Osteoblast (primary cell): ENCODE measurements around the gene CYP2W1. TPM values are rescaled to one million over a fixed set of nuclear protein-coding genes. Genes with fewer than 3 reads are reported as not detected.

Experiments
- DNase-seq: peaks from one replicate; pipeline ENCODE4 v3.0.0; 2011; ENCODE audit warnings: low spot score, mixed read lengths; ENCODE audit not compliant: insufficient read length; ENCODE audit errors: missing footprints
- H2AFZ ChIP-seq: 2 replicates; pipeline ENCODE4 v1.6.0; 2011; ENCODE audit warnings: mild to moderate bottlenecking, low read length
- H3K27ac ChIP-seq: 2 replicates; pipeline ENCODE4 v1.5.1; 2011; ENCODE audit warnings: mild to moderate bottlenecking, low read depth, low read length, moderate library complexity
- H3K27me3 ChIP-seq: 2 replicates; pipeline ENCODE4 v1.6.0; 2012; ENCODE audit warnings: mild to moderate bottlenecking, control low read depth, inconsistent platforms, low read length, moderate library complexity; ENCODE audit not compliant: insufficient read depth
- H3K36me3 ChIP-seq: 2 replicates; pipeline ENCODE4 v1.5.1; 2011; ENCODE audit warnings: mild to moderate bottlenecking, low read length, control low read depth, moderate library complexity; ENCODE audit not compliant: insufficient read depth
- H3K4me1 ChIP-seq: 2 replicates; pipeline ENCODE4 v1.5.1; 2011; ENCODE audit warnings: mild to moderate bottlenecking, low read length, control low read depth, moderate library complexity; ENCODE audit not compliant: insufficient read depth
- H3K4me2 ChIP-seq: 2 replicates; pipeline ENCODE4 v1.6.0; 2011; ENCODE audit warnings: mild to moderate bottlenecking, low read length; ENCODE audit not compliant: insufficient read depth
- H3K4me3 ChIP-seq: fragments of 200-600 bp; sonication (generic); 3 replicates; pipeline ENCODE4 v1.5.1; 2012; ENCODE audit warnings: mild to moderate bottlenecking, low read length, inconsistent platforms; ENCODE audit not compliant: insufficient read depth
- H3K79me2 ChIP-seq: 2 replicates; pipeline ENCODE4 v1.6.0; 2012; ENCODE audit warnings: mild to moderate bottlenecking, low read length, control low read depth, inconsistent platforms; ENCODE audit not compliant: insufficient read depth
- H3K9me3 ChIP-seq: 2 replicates; pipeline ENCODE4 v1.5.1; 2011; ENCODE audit warnings: low read depth, low read length, control low read depth
- H4K20me1 ChIP-seq: 2 replicates; pipeline ENCODE4 v1.6.0; 2012; ENCODE audit warnings: mild to moderate bottlenecking, low read length, control low read depth; ENCODE audit not compliant: insufficient read depth
- total RNA-seq: library from RNA; depleted of rRNA; stranded (reverse); fragments of >200 nt; gene quantifications from 2 replicates; pipeline ENCODE4 v1.2.3, GENCODE V29; 2012
- TF ChIP-seq, protein P1 (sequence below): IDR thresholded peaks from 2 replicates; pipeline ENCODE4 v1.5.1; 2011; ENCODE audit warnings: mild to moderate bottlenecking, low read depth, low read length, moderate library complexity; ENCODE audit errors: extremely low read depth

Gene CYP2W1
- total RNA-seq, 1 donor = not detected

DNA sequence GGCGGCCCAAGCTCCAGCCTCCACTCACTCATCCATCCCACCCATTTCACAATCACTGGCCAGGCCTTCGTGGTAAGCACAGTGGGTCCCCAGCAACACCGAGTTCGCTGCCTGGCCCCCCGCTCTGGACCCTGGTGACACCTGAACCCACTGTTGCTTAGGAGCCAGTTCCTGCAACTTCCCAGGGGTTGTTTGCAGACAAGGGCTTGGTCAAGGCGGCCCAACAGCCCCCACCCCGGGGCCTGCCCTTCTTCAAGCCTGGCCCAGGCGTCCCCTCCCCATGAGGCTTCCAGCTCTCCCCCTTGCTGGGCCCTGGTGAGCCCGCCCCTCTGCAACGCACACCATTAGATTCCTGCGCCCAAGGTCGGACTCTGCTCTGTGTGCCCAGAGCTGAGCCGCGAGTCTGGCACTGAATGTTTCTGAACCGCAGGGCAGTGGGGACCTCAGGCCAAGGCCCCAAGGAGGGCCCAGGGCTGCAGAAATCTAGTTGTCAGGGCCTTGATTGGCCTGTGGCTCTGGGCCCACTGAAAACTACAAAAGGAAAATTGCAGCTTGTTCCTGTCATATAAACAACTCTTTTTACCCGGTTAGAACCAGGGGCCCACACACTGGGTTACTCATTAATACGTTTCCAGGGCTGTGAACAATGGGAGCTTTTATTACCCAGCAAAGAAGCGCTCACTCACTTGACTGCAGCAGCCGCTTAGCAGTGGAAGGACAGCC, 5.5 kb upstream of the CYP2W1 start:
- TF ChIP-seq, protein P1, sequence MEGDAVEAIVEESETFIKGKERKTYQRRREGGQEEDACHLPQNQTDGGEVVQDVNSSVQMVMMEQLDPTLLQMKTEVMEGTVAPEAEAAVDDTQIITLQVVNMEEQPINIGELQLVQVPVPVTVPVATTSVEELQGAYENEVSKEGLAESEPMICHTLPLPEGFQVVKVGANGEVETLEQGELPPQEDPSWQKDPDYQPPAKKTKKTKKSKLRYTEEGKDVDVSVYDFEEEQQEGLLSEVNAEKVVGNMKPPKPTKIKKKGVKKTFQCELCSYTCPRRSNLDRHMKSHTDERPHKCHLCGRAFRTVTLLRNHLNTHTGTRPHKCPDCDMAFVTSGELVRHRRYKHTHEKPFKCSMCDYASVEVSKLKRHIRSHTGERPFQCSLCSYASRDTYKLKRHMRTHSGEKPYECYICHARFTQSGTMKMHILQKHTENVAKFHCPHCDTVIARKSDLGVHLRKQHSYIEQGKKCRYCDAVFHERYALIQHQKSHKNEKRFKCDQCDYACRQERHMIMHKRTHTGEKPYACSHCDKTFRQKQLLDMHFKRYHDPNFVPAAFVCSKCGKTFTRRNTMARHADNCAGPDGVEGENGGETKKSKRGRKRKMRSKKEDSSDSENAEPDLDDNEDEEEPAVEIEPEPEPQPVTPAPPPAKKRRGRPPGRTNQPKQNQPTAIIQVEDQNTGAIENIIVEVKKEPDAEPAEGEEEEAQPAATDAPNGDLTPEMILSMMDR = no peak
- Histone ChIP-seq H3K4me2 (no peak overlapping the region), H4K20me1 (peaks cover 27% of the 10 kb centered on the region), H3K9me3 (no peaks in the 10 kb centered on the region), H3K4me1 (peaks cover 18% of the 10 kb centered on the region), H2AFZ (no peak overlapping the region), H3K27ac (no peak overlapping the region), H3K4me3 (no peak overlapping the region), H3K79me2 (peaks cover 26% of the 10 kb centered on the region), H3K27me3 (peaks cover 3% of the 10 kb centered on the region), H3K36me3 (peaks cover 10% of the 10 kb centered on the region)
- DNase-seq = no peak

DNA sequence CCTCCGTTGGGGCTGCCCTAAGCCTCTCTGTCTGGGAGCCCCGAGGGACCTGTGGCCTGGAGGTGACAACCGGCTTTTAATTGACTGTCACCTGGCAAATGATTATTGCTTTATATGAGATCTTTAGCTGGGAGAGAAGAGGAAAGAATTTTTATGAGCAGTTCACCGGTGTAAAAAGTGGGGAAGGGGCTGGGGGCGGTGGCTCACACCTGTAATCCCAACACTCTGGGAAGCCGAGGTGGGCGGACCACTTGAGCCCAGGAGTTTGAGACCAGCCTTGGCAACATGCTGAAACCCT, 5.0 kb upstream of the CYP2W1 start:
- peaks cover 21% of the 10 kb centered on the region for H3K79me2 ChIP-seq
- peaks cover 3% of the 10 kb centered on the region for H3K27me3 ChIP-seq
- H4K20me1 ChIP-seq = peaks cover 22% of the 10 kb centered on the region
- peaks cover 5% of the 10 kb centered on the region for H3K36me3 ChIP-seq
- TF ChIP-seq, protein P1 = no peak
- H2AFZ ChIP-seq = no peak overlapping the region
- no peak overlapping the region for H3K4me2 ChIP-seq
- H3K4me1 ChIP-seq = peaks cover 15% of the 10 kb centered on the region
- no peak overlapping the region for H3K4me3 ChIP-seq
- no peak for DNase-seq
- no peaks in the 10 kb centered on the region for H3K9me3 ChIP-seq
- no peak overlapping the region for H3K27ac ChIP-seq

DNA sequence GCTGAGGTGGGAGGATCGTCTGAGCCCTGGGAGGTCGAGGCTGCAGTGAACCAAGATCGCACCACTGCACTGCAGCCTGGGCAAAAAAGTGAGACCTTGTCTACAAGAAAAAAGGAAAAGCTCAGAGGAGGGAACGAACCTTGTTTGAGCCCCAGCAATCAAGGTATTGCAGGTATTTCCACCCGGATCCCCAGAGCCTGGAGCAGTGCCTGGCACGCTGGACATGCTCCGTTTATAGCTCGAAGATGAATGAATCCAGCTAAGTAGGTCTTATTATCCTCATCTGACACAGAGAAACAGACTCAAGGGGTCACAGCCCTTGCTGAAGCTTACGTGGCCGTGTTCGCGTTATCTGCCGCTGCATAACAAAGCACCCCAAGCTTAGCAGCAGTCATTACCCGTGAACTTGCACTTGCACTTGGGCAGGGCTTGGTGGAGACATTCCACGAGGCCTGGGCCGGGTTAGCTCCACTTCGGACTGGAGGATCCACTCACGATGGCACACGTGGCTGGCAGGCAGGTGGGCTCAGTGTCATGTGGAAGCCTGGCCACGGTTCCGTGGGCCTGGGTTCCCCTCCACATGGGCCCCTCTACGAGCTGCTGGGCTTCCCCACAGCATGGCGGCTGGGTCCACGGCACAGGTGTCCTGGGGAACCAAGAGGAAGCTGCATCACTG, 4.4 kb upstream of the CYP2W1 start:
- H3K27ac ChIP-seq = no peak overlapping the region
- peaks cover 8% of the 10 kb centered on the region for H3K27me3 ChIP-seq
- peaks cover 16% of the 10 kb centered on the region for H4K20me1 ChIP-seq
- no peak overlapping the region for H2AFZ ChIP-seq
- no peak for DNase-seq
- no peak overlapping the region for H3K4me2 ChIP-seq
- H3K9me3 ChIP-seq = no peaks in the 10 kb centered on the region
- H3K36me3 ChIP-seq = no peaks in the 10 kb centered on the region
- peaks cover 16% of the 10 kb centered on the region for H3K79me2 ChIP-seq
- no peak overlapping the region for H3K4me3 ChIP-seq
- peaks cover 11% of the 10 kb centered on the region for H3K4me1 ChIP-seq
- TF ChIP-seq, protein P1 = no peak

DNA sequence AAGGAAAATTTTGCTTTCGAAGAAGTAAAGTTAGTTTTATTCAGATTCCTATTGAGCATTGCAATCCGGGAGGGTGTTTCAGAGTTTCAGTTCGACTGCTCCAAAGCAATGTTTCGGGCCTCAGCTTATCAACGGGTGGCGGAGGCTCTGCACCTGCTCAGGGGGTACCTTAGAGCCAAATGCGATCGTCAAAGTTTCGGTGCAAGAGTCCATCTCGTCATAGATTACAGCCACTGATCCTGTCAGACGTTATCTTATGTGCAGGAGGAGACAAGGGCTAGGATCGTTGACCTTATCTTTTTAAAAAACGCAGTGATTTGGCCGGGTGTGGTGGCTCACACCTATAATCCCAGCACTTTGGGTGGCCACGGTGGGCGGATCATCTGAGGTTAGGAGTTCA, 3.8 kb upstream of the CYP2W1 start:
- TF ChIP-seq, protein P1 = no peak
- Histone ChIP-seq H4K20me1 (peaks cover 11% of the 10 kb centered on the region), H3K79me2 (peaks cover 12% of the 10 kb centered on the region), H3K27me3 (peaks cover 11% of the 10 kb centered on the region), H3K36me3 (no peaks in the 10 kb centered on the region), H3K27ac (no peak overlapping the region), H3K9me3 (no peaks in the 10 kb centered on the region), H2AFZ (no peak overlapping the region), H3K4me2 (no peak overlapping the region), H3K4me3 (no peak overlapping the region), H3K4me1 (peaks cover 6% of the 10 kb centered on the region)
- no peak for DNase-seq
